Transverse colon (tissue), 4 donors: ENCODE measurements around the gene RAB4A. TPM values are rescaled to one million over a fixed set of nuclear protein-coding genes. Genes with fewer than 3 reads are reported as not detected.

ENCODE experiments used
- DNase-seq: peaks from one replicate; pipeline ENCODE4 v3.0.0-alpha.2; 2019
- H3K27ac ChIP-seq, 4 donors: fragments of 200-600 bp; sonication (generic); 2 replicates each; pipeline ENCODE4 v1.5.1; 2016 to 2018; ENCODE audit warnings: inconsistent platforms in 4 of 4
- H3K27me3 ChIP-seq: fragments of 200-600 bp; sonication (generic); 2 replicates; pipeline ENCODE4 v1.5.1; 2017; ENCODE audit warnings: inconsistent platforms
- H3K36me3 ChIP-seq, 4 donors: fragments of 200-600 bp; sonication (generic); 2 replicates each; pipeline ENCODE4 v1.5.1; 2017 to 2019; ENCODE audit warnings: inconsistent platforms in 4 of 4
- H3K4me1 ChIP-seq, 4 donors: fragments of 200-600 bp; sonication (generic); 2 replicates each; pipeline ENCODE4 v1.5.1; 2017 to 2020; ENCODE audit warnings: inconsistent platforms in 4 of 4
- H3K4me3 ChIP-seq, 4 donors: fragments of 200-600 bp; sonication (generic); 1 replicate in 1 of 4; 2 replicates in 3 of 4; pipeline versions ENCODE4 v1.5.1 to v1.6.1; 2017 to 2019; ENCODE audit warnings: inconsistent platforms in 4 of 4
- H3K9me3 ChIP-seq, 2 donors: fragments of 200-600 bp; sonication (generic); 2 replicates each; pipeline ENCODE4 v1.5.1; 2017 to 2019; ENCODE audit warnings: inconsistent platforms in 2 of 2
- EP300 ChIP-seq: sonication (generic); formaldehyde crosslinking; IDR thresholded peaks from one replicate; pipeline ENCODE4 v1.6.1; 2017; ENCODE audit warnings: antibody characterized with exemption, low read depth
- POLR2A ChIP-seq: fragments of 450-650 bp; IDR thresholded peaks from one replicate; pipeline ENCODE4 v1.6.1; 2016; ENCODE audit warnings: antibody characterized with exemption, mild to moderate bottlenecking, moderate library complexity
- POLR2AphosphoS5 ChIP-seq, 3 donors: sonication (generic); formaldehyde crosslinking; IDR thresholded peaks; one replicate each; pipeline ENCODE4 v1.6.1; 2016; ENCODE audit warnings: antibody characterized with exemption in 3 of 3
- WGBS, 2 donors: methylation state at CpG; one replicate each; pipeline ENCODE4 v1.1.5; 2018; ENCODE audit warnings: low coverage in 1 of 2; 5-methylcytosine and 5-hydroxymethylcytosine counted together
- in situ Hi-C, 4 donors: fragments of 200-750 bp; cut with MboI; loops; one replicate each; pipeline versions ENCODE4 v1.15.0 to v1.15.1; 2017; ENCODE audit warnings: low sequenced_read_pairs in 3 of 4, low pct_ligation_motif_present in 1 of 4, low pct_unique_long_range_greater_than_20kb in 1 of 4
- intact Hi-C: fragments of 100-400 bp; cut with DNase I; formaldehyde crosslinking; loops from one replicate; pipeline ENCODE4 v1.15.1; 2023; ENCODE audit warnings: low total_unique reads
- total RNA-seq, 4 donors: library from RNA; depleted of rRNA; stranded (reverse); fragments of >200 nt; gene quantifications; one replicate each; pipeline ENCODE4 v1.1.0, GENCODE V29; 2016
- TF ChIP-seq, protein P1 (sequence below), 5 experiments: fragments of 200-600 bp in 3 of 5; fragments of 450-650 bp in 2 of 5; sonication (generic) in 3 of 5; IDR thresholded peaks; 1 replicate in 2 of 5; 2 replicates in 3 of 5; pipeline ENCODE4 v1.5.1; 2016 to 2017; ENCODE audit warnings: antibody characterized with exemption in 5 of 5, inconsistent platforms in 3 of 5, mild to moderate bottlenecking in 2 of 5, moderate library complexity in 1 of 5

The RAB4A gene
- total RNA-seq, 4 donors from 2014 or later = 7.4 to 56.9 (median 28.0) TPM

DNA sequence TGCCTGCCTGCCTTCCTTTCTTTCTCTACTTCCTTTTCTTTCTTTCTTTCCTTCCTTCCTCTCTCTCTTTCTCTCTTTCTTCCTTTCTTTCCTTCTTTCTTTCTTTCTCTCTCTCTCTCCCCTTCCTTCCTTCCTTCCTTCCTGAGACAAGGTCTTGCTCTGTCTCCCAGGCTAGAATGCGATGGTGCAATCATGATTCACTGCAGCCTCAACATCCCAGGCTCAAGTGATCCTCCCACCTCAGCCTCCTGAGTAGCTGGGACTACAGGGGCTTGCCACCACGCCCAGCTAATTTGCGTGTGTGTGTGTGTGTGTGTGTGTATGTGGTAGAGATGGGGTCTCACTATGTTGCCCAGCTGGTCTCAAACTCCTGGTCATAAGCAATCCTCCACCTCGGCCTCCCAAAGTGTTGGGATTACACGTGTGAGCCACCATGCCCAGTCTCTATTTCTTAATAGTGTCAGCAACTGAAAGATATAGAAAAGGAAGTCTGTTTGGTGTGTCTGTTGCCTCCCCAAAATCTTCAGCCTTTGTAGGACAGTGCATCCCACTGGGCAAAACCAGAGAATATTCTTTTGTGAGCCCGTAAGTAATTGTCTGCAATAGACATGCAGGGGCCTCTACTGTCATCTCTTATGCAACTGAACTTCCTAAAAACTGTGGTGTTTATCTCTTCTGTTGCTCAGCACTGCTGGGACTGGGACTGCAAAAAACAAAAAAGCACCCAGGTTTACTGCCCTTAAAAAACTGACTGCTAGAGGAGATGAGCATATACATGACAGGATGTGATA, 20.9 kb upstream of the RAB4A start:
- no peaks in the 10 kb centered on the region for H3K4me1 ChIP-seq
- no peak for DNase-seq
- no peak overlapping the region for H3K27ac ChIP-seq
- no peaks in the 10 kb centered on the region for H3K36me3 ChIP-seq
- intact Hi-C loops (loop anchor here (10.0 kb wide), 1 partner anchor 585 kb away; no protein-coding TSS in a partner anchor), in situ Hi-C loops (loop anchor here (10.0 to 25.0 kb wide), 4 partner anchors 225 to 1062 kb away; no protein-coding TSS in a partner anchor)
- H3K9me3 ChIP-seq = no peaks in the 10 kb centered on the region
- 63 to 81% methylated on average over 1 to 6 of the region's 6 CpGs for WGBS, 2 donors
- no peak overlapping the region for H3K4me3 ChIP-seq
- TF ChIP-seq, protein P1, sequence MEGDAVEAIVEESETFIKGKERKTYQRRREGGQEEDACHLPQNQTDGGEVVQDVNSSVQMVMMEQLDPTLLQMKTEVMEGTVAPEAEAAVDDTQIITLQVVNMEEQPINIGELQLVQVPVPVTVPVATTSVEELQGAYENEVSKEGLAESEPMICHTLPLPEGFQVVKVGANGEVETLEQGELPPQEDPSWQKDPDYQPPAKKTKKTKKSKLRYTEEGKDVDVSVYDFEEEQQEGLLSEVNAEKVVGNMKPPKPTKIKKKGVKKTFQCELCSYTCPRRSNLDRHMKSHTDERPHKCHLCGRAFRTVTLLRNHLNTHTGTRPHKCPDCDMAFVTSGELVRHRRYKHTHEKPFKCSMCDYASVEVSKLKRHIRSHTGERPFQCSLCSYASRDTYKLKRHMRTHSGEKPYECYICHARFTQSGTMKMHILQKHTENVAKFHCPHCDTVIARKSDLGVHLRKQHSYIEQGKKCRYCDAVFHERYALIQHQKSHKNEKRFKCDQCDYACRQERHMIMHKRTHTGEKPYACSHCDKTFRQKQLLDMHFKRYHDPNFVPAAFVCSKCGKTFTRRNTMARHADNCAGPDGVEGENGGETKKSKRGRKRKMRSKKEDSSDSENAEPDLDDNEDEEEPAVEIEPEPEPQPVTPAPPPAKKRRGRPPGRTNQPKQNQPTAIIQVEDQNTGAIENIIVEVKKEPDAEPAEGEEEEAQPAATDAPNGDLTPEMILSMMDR (IDR thresholded peaks at IDR 0.05) = no peak
- TF ChIP-seq POLR2A (no peak), EP300 (no peak), POLR2AphosphoS5 (IDR thresholded peaks at IDR 0.05) (no peak)
- H3K27me3 ChIP-seq = no peaks in the 10 kb centered on the region

- no peak for TF ChIP-seq EP300
- TF ChIP-seq POLR2A = no peak
- TF ChIP-seq POLR2AphosphoS5 (IDR thresholded peaks at IDR 0.05) = no peak
- TF ChIP-seq, protein P1 (IDR thresholded peaks at IDR 0.05) = no peak
- Histone ChIP-seq H3K9me3 (no peaks in the 10 kb centered on the region), H3K36me3 (no peaks in the 10 kb centered on the region), H3K4me3 (no peak overlapping the region), H3K27ac (no peak overlapping the region), H3K27me3 (no peaks in the 10 kb centered on the region), H3K4me1 (no peaks in the 10 kb centered on the region)
- intact Hi-C loops (loop anchor here (10.0 kb wide), 1 partner anchor 586 kb away; no protein-coding TSS in a partner anchor), in situ Hi-C loops (loop anchor here (10.0 to 25.0 kb wide), 4 partner anchors 224 to 1061 kb away; no protein-coding TSS in a partner anchor)
- no peak for DNase-seq
- 85 to 100% methylated on average over 2 to 5 of the region's 5 CpGs for WGBS, 2 donors
Observed at GRCh38 chr1:229251185-229251584, 19.7 kb upstream of the RAB4A start.

DNA sequence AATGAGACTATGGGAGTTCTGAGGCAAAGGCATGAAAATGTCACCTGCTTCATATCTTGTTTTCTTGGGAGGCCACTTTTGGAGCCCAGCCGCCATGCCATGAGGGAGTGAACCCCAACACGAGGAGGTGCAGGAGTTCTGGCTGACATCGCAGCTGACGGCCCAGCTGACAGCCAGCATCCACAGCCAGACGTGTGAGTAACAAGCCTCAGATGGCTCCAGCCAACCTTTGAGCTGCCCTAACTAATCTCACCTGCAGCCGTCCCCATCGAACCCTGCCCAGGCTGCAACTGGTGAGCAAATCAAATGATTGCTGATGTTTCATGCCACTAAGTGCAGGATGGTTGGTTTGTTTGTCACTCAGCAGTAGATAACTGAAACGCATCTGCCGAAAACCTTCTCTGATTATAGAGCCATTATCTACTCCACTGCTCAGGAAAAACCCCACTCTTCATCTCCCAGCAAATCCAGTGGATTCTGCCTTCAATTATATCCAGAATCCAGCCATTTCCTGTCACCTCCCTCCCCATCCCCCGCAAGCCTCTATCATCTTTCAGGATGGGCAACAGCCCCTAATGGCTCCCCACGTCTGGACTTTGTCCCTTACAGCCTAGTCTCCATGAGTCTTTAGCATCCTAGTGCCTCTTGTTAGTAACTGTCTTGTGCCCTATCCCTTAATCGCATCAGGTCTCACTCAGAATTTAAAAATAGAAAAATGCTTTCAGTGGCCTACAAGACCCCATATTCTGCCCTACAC, 18.5 kb upstream of the RAB4A start:
- Histone ChIP-seq H3K27me3 (no peaks in the 10 kb centered on the region), H3K9me3 (no peaks in the 10 kb centered on the region), H3K27ac (peak overlapping the region in 1 of 4 donors; percentile 0), H3K4me3 (no peak overlapping the region), H3K36me3 (no peaks in the 10 kb centered on the region), H3K4me1 (no peaks in the 10 kb centered on the region)
- intact Hi-C loops (loop anchor here (10.0 kb wide), 1 partner anchor 588 kb away; no protein-coding TSS in a partner anchor), in situ Hi-C loops (loop anchor here (10.0 to 25.0 kb wide), 4 partner anchors 222 to 1060 kb away; no protein-coding TSS in a partner anchor)
- TF ChIP-seq POLR2A = no peak
- WGBS, 2 donors = 80 to 88% methylated on average over 1 to 12 of the region's 12 CpGs
- DNase-seq = no peak

DNA sequence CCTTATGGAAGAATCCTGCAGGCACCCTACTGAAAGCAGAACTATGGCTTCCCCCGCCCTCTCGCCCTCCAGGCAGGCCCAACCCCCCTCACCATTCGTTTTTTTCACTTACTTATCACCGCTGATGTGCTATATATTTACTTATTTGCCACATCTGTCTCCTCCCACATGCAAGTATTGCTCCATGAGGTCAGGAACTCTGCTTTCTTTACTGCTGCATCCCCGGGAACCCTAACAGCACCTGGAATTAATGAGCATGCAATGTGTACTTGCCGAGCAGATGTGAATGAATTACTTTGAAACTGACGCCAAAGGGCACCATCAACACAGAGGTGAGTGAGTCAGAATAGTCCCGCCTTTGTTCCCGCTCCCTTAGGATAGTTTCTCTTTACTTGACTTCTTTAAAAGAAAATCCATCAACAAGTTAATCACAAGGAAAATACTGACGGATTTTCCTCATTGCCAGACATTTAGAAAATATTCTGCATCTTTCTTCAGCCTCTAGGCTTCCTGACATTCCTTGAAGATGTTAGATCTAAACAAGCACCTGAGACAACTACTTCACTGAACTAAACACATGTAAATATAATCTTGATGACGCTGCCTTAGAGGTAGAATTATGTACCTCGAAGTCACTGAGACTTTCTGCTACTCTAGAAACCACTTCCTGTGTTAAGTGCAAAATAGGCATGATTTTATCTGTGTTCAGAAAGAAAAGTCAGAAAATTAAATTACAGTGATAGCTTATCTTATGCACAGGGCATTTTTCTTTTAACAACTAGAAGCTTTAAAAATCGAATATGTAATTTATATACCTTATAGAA, 17.5 kb upstream of the RAB4A start:
- in situ Hi-C loops = loop anchor here (10.0 to 25.0 kb wide), 4 partner anchors 221 to 1059 kb away; no protein-coding TSS in a partner anchor
- Histone ChIP-seq H3K4me1 (peaks cover 0 to 3% (median 1%) of the 10 kb centered on the region in 4 donors), H3K27ac (peak overlapping the region in 3 of 4 donors; percentile 0 to 41 (median 23)), H3K27me3 (no peaks in the 10 kb centered on the region), H3K4me3 (no peak overlapping the region), H3K36me3 (no peaks in the 10 kb centered on the region), H3K9me3 (no peaks in the 10 kb centered on the region)
- intact Hi-C loops = loop anchor here (10.0 kb wide), 1 partner anchor 589 kb away; no protein-coding TSS in a partner anchor
- WGBS, 2 donors = 18 to 32% methylated on average over 12 to 13 of the region's 13 CpGs
- peak; percentile 18 for DNase-seq
- TF ChIP-seq, protein P1 (IDR thresholded peaks at IDR 0.05) = no peak
- no peak for TF ChIP-seq POLR2AphosphoS5 (IDR thresholded peaks at IDR 0.05)
